ENCODE measurements around the gene SRGAP3. TPM values are rescaled to one million over a fixed set of nuclear protein-coding genes. Genes with fewer than 3 reads are reported as not detected.

The SRGAP3 gene
- total RNA-seq, 4 donors from 2014 or later, result 13.7 to 27.7 (median 18.5) TPM

DNA sequence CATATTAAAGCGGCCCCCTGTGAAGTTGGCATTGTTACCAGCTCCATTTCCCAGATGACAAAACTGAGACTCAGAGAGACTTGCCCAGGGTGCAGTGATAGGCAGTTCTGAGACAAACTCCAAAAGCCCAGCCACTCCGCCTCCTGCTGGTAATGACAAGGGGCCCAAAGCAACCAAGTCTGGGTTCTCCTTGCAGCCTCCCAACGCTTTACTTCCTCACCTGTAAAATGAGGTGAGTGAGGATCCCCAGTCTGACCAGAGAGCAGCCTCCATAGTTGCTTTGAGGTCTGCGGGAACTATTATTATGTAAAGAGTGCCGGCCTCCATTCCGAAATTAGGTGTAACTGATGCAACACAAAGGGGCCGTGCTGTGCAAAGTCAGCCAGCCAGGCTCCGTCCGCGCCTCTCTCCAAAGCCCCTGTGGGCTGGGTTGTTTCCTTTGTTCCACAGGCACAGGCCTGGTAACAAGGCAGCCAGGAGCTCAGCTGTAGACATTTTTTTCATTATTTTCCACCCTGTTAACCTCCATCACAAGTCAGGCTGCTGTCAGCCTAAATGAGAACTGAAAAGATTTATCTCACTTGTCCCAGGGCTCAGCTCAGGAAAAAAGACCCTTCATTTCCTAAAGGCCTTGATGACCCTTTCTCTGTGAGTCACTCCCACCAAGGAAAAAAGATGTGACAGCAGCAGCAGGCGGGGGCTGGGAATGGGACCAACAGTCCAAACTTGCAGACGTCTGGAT is 147.0 kb downstream of the SRGAP3 start:
- intact Hi-C loops (cut with DNase I; ENCODE audit: low total_unique reads), result no loop called here

DNA sequence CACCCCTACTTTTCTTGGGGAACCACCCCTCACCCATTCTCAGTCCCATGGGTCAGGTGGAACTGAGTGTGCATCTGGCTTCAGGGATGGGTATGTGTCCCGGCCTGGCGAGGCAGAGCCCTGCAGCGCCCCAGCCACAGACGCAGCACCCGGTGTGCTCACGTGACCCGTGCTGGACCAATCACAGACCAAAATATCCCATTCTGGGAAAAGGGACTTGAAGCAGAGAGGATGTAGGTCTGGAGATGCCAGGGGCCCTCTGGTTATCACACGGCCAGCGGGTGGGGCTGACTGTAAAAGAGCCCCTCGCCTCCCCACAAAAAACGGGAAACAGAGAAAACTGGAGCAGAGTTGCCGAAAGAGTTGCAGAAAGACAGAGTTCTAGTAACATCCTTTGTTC is 148.2 kb downstream of the SRGAP3 start:
- peak in 1 of 2 donors; percentile 75 for DNase-seq (ENCODE audit: low spot score in 2 of 2)
- intact Hi-C loops (cut with DNase I; ENCODE audit: low total_unique reads), result no loop called here
- TF ChIP-seq POLR2A (IDR thresholded peaks at IDR 0.05), result no peak
- TF ChIP-seq, protein P1, sequence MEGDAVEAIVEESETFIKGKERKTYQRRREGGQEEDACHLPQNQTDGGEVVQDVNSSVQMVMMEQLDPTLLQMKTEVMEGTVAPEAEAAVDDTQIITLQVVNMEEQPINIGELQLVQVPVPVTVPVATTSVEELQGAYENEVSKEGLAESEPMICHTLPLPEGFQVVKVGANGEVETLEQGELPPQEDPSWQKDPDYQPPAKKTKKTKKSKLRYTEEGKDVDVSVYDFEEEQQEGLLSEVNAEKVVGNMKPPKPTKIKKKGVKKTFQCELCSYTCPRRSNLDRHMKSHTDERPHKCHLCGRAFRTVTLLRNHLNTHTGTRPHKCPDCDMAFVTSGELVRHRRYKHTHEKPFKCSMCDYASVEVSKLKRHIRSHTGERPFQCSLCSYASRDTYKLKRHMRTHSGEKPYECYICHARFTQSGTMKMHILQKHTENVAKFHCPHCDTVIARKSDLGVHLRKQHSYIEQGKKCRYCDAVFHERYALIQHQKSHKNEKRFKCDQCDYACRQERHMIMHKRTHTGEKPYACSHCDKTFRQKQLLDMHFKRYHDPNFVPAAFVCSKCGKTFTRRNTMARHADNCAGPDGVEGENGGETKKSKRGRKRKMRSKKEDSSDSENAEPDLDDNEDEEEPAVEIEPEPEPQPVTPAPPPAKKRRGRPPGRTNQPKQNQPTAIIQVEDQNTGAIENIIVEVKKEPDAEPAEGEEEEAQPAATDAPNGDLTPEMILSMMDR (IDR thresholded peaks at IDR 0.05), result no peak
- 76 to 88% methylated on average over 12 of the region's 12 CpGs for WGBS, 2 donors
- H3K4me3 ChIP-seq (ENCODE audit: low read depth, poor library complexity, severe bottlenecking), result no peak overlapping the region

More for the DNA sequence above, 147.0 kb downstream of the SRGAP3 start:
- DNase-seq (ENCODE audit: low spot score in 2 of 2), result peak in 1 of 2 donors; percentile 71
- WGBS, 2 donors, result 78 to 87% methylated on average over 12 of the region's 12 CpGs
- H3K4me3 ChIP-seq (ENCODE audit: low read depth, poor library complexity, severe bottlenecking), result no peak overlapping the region
- TF ChIP-seq POLR2A (IDR thresholded peaks at IDR 0.05), result no peak
- TF ChIP-seq, protein P1 (IDR thresholded peaks at IDR 0.05), result no peak

DNA sequence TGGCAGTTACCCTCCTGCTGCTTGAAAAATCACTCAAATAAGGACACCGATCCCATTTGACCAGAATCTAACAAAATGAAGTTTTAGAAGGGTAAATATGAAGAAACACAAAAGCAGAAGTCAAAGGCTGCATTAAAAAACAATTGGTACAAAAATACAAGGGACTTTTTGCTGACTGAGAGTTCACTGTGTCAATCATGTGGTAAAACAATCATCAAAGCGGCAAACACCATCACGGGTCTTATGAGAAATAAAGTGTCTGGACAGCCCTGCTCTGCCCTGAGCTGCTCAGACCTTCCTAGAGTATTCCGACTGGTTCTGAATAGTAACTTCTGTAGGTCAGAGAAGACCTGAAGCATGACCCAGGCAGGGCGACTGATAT is 148.9 kb downstream of the SRGAP3 start:
- DNase-seq (ENCODE audit: low spot score in 2 of 2), result peak in 1 of 2 donors; percentile 12
- no peak overlapping the region for H3K4me3 ChIP-seq (ENCODE audit: low read depth, poor library complexity, severe bottlenecking)
- WGBS, 2 donors, result 83% methylated on average over 5 of the region's 5 CpGs
- intact Hi-C loops (cut with DNase I; ENCODE audit: low total_unique reads), result no loop called here
- TF ChIP-seq, protein P1 (IDR thresholded peaks at IDR 0.05), result no peak
- TF ChIP-seq POLR2A (IDR thresholded peaks at IDR 0.05), result no peak

DNA sequence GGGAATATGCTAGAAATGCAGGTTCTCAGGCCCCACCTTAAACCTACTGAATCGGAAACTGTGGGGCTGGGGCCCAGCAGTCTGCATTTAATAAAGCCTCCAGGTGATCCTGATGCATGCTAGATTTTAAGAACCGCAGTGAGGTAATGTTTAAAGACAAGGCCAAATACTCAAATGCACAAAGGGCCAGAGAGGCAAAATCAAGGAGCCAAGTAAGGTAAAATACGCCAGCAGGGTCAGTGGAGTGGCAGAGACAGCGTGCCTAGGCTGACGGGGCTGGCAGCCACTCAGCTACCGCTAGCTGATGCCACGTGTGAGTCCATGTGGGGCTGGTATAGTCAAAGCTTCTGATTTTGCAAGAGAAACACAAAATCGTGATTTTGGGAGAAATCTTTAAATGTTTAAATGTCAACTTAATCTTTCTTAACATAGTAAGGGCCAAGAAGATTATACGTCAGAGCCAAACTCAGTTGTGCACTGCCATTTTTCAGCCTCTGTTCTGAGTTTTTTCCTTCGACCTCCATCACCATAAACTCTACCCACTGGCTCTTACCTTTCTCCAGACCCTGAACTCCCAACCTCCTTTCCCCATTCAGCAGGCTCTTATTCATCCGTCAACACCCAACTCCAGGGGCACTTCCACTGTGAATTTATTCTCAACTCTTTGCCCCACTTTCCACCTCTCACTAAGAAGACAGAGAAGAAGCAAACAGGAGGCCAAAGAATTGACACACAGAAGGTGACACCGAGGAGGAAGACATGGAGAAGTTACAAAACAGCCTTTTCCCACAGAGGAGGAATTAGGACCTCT is 149.5 kb downstream of the SRGAP3 start:
- peak in 1 of 2 donors; percentile 59 for DNase-seq (ENCODE audit: low spot score in 2 of 2)
- TF ChIP-seq, protein P1 (IDR thresholded peaks at IDR 0.05), result no peak
- no peak for TF ChIP-seq POLR2A (IDR thresholded peaks at IDR 0.05)
- no peak overlapping the region for H3K4me3 ChIP-seq (ENCODE audit: low read depth, poor library complexity, severe bottlenecking)
- intact Hi-C loops (cut with DNase I; ENCODE audit: low total_unique reads), result no loop called here
- WGBS, 2 donors, result 92 to 94% methylated on average over 12 of the region's 12 CpGs

DNA sequence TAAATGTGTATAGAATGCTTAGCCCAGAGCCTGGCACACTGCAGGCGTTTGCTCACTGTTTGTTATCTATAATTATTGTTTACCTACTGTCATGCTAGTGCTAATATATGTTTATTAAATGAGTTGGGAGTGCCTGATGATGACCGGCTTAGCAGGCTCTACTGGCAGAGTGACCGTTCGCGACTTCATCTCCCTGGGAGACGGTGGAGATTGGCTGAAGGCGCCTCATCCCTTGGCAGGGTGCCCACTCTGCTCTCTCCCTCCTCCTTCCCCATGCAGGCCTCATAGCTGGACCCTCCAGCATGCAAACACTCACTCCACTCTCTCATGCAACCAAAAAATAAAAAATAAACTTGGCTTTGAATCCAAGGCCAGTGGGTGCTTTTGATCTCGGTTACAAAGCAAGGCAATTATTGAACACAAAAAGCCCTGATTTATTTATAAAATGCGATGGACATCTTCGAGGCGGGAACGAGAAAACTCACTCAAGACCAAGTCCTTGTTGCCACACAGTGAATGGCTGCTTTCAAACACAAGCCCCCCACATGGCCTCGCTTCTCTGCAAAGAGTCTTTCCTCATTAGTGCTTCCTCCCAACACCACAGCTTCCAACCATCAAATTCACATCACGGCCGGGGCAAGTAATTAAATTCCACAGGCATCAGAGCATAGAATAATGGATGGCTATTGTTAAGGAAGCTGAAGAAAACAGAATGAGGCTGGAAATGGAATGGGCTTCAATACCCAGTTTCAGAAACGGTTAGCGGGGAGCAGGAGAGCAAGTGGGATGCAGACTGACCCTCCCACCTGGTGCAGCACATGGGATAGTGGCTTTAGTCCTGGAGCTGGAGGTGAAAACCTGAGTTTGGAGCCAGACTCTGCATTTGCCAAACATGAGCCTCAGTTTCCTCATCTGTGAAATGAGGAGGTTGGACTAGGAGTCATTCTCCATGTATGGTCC is 150.4 kb downstream of the SRGAP3 start:
- TF ChIP-seq, protein P1 (IDR thresholded peaks at IDR 0.05), result no peak
- TF ChIP-seq POLR2A (IDR thresholded peaks at IDR 0.05), result no peak
- 74 to 75% methylated on average over 17 of the region's 17 CpGs for WGBS, 2 donors
- intact Hi-C loops (cut with DNase I; ENCODE audit: low total_unique reads), result no loop called here
- no peak overlapping the region for H3K4me3 ChIP-seq (ENCODE audit: low read depth, poor library complexity, severe bottlenecking)
- peak in 1 of 2 donors; percentile 72 for DNase-seq (ENCODE audit: low spot score in 2 of 2)

Data from lower leg skin (tissue), 4 donors.